A375 (cell line): ENCODE data around the gene TCEAL5. TPM values are rescaled to one million over a fixed set of nuclear protein-coding genes. Genes with fewer than 3 reads are reported as not detected.

Experiments used
- total RNA-seq: library from RNA; depleted of rRNA; stranded (reverse); fragments of >200 nt; shearing (Covaris generic); gene quantifications from 2 replicates; pipeline ENCODE4 v1.2.3, GENCODE V29; 2014; rRNA removed

TCEAL5 gene, protein sequence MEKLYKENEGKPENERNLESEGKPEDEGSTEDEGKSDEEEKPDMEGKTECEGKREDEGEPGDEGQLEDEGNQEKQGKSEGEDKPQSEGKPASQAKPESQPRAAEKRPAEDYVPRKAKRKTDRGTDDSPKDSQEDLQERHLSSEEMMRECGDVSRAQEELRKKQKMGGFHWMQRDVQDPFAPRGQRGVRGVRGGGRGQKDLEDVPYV
- total RNA-seq = not detected in 2 replicates

DNA sequence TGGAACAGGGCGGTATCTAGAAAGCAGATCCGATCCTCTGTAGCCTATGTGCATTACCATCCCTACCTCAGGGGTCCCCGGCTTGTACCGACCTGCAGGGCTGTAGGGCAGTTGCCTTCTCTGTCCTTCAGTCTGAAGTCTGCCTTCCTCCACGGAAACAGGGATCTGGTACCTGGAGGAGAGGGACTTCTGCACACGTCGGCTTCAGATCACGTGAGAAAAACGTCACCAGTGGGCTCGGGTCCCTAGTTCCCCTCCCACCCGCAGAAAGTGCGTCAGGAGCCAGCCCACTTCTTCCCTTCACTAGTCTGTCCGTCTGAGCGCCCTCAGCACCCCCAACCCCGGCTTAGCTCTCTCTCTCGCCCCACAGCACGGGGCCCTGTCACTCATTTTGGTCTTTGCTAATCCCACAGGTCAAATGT, at the start of gene TCEAL5:
Gene TCEAL5, minus strand, starts transcription at position 170 of the 422 bp plus-strand sequence. CDS start 2,187 bp downstream, outside the sequence.

DNA sequence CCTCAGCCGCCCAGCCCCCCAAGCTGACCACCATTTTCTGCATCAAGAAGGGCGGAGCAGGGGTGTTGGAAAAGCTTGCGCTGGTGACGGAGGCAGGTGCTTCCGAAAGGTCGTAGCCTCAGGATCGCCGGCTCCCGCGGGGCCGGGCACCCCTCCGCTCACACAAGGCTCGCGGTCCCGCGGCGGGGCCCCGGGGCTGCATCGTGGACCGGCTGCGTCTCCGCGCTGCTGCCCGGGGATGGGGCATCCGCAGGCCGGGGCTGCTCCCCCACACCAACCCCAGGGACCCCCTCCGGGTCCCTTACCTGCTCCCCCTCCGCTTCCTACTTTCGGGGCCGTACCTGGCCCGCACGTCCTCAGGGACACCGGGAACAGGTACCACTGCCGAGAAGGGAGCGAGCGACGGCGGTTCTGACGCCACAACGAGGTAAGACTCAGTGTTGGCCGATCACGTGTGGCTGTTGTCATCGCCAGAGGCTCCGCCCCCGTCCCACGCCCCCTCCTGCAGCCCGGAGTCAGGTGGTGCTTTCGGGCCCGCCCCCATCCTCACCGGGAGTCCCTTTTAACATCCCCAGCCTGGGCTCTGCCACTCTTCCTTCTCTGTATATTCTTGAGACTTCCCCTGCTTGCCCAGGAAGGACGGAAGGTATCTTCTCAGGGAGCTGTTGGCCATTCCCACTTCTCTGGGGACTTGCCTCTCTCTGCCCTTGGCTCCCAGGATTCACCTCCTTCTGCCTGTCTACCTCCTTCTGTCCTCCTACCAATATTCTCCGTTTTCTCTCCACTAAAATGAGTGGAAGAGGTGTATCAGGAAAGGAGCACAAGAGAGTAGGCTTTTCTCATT, 34.2 kb upstream of the TCEAL5 start, which contains the start of gene BEX2:
Gene BEX2, minus strand, starts transcription at position 436 of the 844 bp plus-strand sequence. CDS start 1,014 bp downstream, outside the sequence.

DNA sequence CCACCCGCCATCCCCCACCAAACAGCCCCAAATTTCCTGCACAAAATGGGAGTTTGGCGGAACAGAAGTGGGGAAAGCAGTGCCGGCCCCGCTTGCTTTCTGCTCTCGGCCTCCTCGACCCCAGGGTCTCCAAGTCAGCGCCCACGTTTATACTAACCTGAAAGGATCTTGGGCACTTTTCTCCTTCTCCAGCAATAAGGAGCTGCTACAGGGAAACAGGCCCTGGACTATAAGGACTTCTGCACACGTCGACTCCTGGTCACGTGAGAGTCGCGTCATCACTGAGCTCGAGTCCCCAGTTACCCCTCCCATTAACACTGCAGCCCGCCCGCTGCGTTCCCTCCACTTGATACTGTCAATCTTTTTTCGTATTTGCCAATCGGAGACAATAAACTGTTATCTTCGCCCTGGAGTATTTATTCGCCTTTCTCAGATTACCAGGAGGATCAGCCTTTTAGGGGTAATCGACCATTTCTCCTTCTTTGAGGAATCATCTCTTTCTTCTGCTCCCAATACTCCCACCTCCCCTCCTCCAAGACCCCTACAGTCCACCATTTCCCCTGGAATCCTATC, 21.5 kb downstream of the TCEAL5 start, which contains the start of gene TCEAL8:
Gene TCEAL8, minus strand, starts transcription at position 235 of the 573 bp plus-strand sequence. CDS start 1,176 bp downstream, outside the sequence.

Other genes with a start within 250 kb of the TCEAL5 start
- 0.53 and 5.4 TPM in 2 replicates for gene BEX1, start 212.6 kb downstream of the TCEAL5 start, total RNA-seq
- gene NXF3, start 183.6 kb downstream of the TCEAL5 start, total RNA-seq = not detected in 2 replicates
- 11.6 and 12.0 TPM in 2 replicates for gene BEX4, start 61.6 kb downstream of the TCEAL5 start, total RNA-seq
- 42.7 and 45.7 TPM in 2 replicates for gene TCEAL8, start 21.6 kb downstream of the TCEAL5 start, total RNA-seq
- 19.2 and 27.8 TPM in 2 replicates for gene BEX2, start 34.2 kb upstream of the TCEAL5 start, total RNA-seq
- gene TCEAL7, start 53.5 kb upstream of the TCEAL5 start, total RNA-seq = not detected in 2 replicates
- 28.1 and 35.2 TPM in 2 replicates for gene TCEAL9, start 79.8 kb upstream of the TCEAL5 start, total RNA-seq
- gene BEX3, start 99.8 kb upstream of the TCEAL5 start, total RNA-seq = 186 and 209 TPM in 2 replicates
- gene RAB40A, start 242.7 kb upstream of the TCEAL5 start, total RNA-seq = not detected in 2 replicates